HG02970 (cell line): ENCODE measurements around the gene CDKAL1.

Experiments
- ATAC-seq: cut with Tn5 transposase; IDR thresholded peaks from one replicate; pipeline ENCODE4 v1.9.1; 2021; ENCODE audit warnings: mild to moderate bottlenecking, moderate library complexity, moderate number of reproducible peaks; ENCODE audit not compliant: unreplicated experiment, low FRiP score

Gene CDKAL1

GRCh38 chr6:20773822-20774221 lies 239.6 kb downstream of the CDKAL1 start:
- no peak for ATAC-seq

GRCh38 chr6:20775981-20776380 lies 241.7 kb downstream of the CDKAL1 start:
- ATAC-seq, result no peak

GRCh38 chr6:20777801-20778200 lies 243.5 kb downstream of the CDKAL1 start:
- ATAC-seq, result no peak

GRCh38 chr6:20778459-20778858 lies 244.2 kb downstream of the CDKAL1 start:
- no peak for ATAC-seq

- ATAC-seq, result no peak
These were observed 244.7 kb downstream of the CDKAL1 start for GRCh38 chr6:20778912-20779311.

- no peak for ATAC-seq
These were observed 254.9 kb downstream of the CDKAL1 start for GRCh38 chr6:20789162-20789561.

- no peak for ATAC-seq
These were observed 256.0 kb downstream of the CDKAL1 start for GRCh38 chr6:20790032-20790791.

- no peak for ATAC-seq
These were observed 256.8 kb downstream of the CDKAL1 start for GRCh38 chr6:20791074-20791473.

- no peak for ATAC-seq
These were observed 257.7 kb downstream of the CDKAL1 start for GRCh38 chr6:20791944-20792343.

- ATAC-seq, result no peak
These were observed 258.9 kb downstream of the CDKAL1 start for GRCh38 chr6:20793174-20793573.

- no peak for ATAC-seq
These were observed 263.3 kb downstream of the CDKAL1 start for GRCh38 chr6:20797597-20797996.

- no peak for ATAC-seq
These were observed 266.0 kb downstream of the CDKAL1 start for GRCh38 chr6:20800229-20800628.

- ATAC-seq, result no peak
These were observed 266.4 kb downstream of the CDKAL1 start for GRCh38 chr6:20800653-20801052.

- no peak for ATAC-seq
These were observed 267.3 kb downstream of the CDKAL1 start for GRCh38 chr6:20801595-20801994.

GRCh38 chr6:20802596-20802995 lies 268.3 kb downstream of the CDKAL1 start:
- ATAC-seq, result no peak

- no peak for ATAC-seq
These were observed 270.8 kb downstream of the CDKAL1 start for GRCh38 chr6:20805021-20805420.

GRCh38 chr6:20806669-20807068 lies 272.4 kb downstream of the CDKAL1 start:
- ATAC-seq, result no peak

GRCh38 chr6:20808439-20808838 lies 274.2 kb downstream of the CDKAL1 start:
- no peak for ATAC-seq

- no peak for ATAC-seq
These were observed 274.7 kb downstream of the CDKAL1 start for GRCh38 chr6:20808924-20809323.

GRCh38 chr6:20810727-20811108 lies 276.5 kb downstream of the CDKAL1 start:
- ATAC-seq, result no peak

- ATAC-seq, result no peak
These were observed 277.0 kb downstream of the CDKAL1 start for GRCh38 chr6:20811109-20811761.

GRCh38 chr6:20812776-20813175 lies 278.5 kb downstream of the CDKAL1 start:
- ATAC-seq, result no peak
